ENCODE measurements around the gene RIMBP2.

GRCh38 chr12:130743606-130744005 is 27.5 kb upstream of the RIMBP2 start:
- TF ChIP-seq CTCF (IDR thresholded peaks at IDR 0.05; ENCODE audit: insufficient read depth, low read length) (no peak), REST (IDR thresholded peaks at IDR 0.05; ENCODE audit: insufficient replicate concordance, low read depth) (no peak), POLR2AphosphoS5 (IDR thresholded peaks at IDR 0.05; ENCODE audit: low read depth) (no peak), SPI1 (IDR thresholded peaks at IDR 0.05; ENCODE audit: borderline replicate concordance, low read depth) (no peak), GABPA (IDR thresholded peaks at IDR 0.05; ENCODE audit: low read depth) (no peak)

Measured in HL-60 (cell line).